ENCODE results near the gene RGCC.
A peak's percentile ranks its signal among the peaks of the same experiment; 100 is the strongest.
"Not testable (repeated sequence)": the region's sequence is repeated elsewhere in the genome, so short reads cannot be mapped to it uniquely, and the experiment has no call there.

Gene RGCC

DNA sequence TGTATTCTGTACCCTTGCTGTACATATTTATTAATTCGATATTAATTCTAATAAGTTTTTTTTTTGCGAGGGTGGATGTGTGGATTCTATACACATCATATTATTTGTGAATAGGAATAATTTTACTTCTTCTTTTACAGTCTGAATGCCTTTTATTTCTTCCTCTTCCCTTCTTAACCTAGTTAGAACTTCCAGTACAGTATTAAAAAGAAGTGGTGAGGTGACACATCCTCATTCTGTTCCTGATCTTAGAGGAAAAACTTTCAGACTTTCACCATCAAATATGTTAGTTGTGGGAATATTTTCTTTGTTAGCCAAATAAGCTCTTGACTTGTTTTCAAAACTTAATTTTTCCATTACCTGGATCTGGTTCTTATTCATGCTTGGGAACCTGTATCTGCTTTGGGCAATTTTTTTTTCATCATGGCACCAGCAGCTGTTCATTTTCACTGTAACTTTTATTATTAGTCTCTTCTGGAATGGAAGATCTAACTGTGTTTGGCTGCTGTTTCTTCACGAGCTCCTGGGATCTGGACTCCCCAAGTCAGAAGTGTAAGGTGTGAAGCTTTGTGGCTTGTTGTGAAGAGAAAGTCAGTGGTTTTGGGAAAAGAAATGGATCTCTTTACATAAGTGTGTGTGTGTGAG is 33.1 kb downstream of the RGCC start:
- DNase-seq (ENCODE audit: low spot score): no peak

DNA sequence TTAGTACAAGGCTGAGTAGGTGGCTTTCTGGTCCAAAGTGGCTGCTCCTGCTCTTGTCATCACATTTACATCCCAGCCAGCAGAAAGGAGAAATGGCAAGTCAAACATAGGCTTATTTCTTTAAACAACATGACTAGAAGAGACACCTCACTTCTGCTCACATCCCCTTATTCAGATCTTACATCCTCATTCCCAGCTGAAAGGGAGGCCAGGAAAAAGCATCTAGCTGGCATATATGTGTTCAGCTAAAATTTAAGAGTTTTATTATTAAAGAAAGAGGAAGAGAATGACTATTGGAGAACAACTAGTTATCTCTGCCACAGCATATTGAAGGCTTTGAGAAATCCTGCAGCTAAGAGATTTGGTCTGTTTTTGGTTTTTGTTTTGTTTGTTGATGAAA is 34.1 kb downstream of the RGCC start:
- DNase-seq (ENCODE audit: low spot score): no peak

DNA sequence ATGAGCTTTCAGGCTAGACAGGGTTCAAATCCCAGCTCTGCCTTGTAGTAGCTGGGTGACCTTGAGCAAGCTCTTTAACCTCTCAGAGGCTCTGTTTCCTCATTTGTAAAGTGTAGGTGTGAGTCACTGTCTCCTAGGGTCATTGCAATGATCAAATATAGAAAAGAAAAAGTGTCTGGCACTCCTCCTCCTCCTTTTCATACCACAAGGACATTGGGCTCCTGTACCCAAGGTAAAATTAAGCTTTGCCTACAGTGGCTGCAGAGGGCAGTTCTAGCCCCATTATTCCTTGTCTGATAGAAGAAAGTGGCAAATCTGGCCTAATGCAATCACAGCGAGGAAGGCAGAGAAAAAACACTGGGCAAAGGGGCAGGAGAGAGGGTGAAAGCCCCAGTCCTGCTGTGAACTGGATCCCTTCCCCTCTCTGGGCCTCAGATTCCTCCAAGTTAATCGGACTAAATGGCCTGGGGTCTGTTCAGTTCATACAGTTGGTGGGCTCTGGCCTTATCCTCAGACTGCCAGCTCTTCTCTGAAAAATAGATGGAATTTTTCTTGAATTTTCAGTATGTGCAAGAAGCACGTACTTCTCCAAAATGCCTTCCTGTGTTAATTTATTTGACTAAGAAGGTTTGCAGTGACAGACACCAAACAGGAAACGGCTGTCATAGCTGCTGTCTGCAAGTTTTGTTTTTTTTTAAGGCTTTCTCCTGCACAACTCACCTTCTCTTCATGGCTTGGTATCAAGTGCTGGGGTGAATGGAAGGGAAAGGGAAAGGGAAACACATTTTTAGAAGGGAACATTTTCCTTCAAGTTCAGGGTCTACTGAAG is 35.3 kb downstream of the RGCC start:
- peak; percentile 71 for DNase-seq (ENCODE audit: low spot score)

DNA sequence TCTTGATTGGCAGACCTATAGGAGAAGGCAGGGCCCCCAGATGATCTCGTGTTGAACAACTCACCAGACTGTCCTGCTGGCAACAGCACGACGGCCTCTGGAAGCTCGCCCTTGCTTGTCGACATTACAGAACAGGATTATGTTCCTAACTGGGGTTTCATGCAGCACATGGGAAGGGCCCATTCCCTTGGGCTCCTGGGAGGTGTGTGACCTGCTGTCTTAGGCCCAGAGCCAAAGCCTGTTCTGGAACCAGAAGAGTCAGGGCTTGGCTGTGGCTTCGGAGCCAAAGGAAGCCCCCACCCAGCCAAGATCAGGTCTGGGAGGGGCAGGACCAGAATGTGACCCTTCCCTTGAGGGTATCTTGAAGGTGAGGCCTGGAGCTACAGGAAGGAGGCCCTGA is 36.9 kb downstream of the RGCC start:
- no peak for DNase-seq (ENCODE audit: low spot score)

DNA sequence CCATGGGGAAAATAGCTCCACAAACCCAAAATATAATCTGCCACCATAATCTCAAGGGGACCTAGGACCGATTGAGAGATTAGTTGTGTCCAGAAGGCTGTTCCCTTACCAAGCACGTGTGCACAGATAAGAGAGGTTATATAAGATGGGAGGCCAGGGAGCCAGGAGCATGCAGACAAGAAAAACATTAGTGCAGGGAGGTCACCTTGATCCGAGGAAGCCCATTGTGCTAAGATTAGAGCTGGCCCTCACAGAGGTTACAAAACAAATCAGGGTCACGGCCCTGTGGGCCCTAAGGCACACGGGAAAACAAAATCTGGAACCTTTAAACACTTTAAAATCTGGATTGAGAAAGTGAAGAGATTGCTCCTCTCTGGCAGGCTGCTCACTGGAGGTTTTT is 37.7 kb downstream of the RGCC start:
- DNase-seq (ENCODE audit: low spot score): no peak

DNA sequence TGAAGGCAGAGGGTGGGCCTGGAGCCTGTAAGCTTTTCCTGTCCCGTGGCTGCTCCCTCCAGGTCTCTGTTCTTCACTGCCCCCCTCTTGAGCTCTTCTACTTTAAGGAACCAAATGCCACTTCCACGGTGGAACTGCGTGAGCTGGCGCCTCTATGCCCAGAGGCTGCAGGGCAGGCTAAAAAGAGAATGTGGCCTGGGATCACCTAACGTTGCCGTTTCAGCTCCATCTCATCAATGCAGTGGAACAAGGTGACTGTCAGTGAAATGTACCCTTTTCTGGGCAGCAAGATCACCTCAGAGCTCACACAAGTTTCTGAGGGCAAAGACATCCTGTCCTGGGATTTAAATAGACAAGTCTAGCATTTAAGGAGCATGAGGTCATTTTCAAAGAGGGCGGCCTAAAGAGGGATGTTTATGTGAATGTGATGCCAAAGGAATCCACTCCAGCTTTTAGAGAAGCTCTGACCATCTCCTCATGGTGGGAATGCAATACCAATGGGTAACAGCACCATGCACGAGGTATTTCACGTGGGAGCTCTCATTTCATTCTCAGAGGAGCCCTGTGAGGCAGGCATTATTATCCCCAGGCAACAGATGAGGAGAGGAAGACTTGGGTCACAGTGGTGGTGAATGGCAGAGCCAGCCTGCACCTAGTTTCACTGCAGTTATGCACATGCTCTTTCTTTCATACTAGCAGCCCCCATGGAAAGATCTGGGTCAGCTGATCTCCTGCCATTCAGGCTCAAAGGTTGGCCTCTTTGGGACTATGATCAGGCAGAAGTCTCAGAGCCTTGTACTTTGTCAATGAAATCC is 39.3 kb downstream of the RGCC start:
- no peak for DNase-seq (ENCODE audit: low spot score)

DNA sequence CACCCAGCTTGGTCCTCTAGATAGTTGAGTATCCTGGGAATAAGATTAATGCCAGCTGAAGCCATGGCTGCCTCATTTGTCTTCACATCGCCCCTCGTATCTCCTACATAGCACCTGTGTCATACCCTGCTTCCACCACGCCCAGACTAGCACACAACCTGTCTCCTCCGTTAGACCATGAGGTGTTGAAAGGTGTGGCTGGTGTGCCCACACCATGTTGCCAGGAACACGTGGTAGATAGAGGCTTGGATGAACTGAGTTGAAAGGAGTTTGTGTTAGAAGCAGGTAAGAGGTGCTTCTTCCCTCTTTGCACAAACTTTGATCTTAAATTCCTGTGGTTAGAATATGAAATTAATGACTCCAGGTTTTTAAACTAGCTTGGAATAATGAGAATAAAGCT is 40.1 kb downstream of the RGCC start:
- no peak for DNase-seq (ENCODE audit: low spot score)

DNA sequence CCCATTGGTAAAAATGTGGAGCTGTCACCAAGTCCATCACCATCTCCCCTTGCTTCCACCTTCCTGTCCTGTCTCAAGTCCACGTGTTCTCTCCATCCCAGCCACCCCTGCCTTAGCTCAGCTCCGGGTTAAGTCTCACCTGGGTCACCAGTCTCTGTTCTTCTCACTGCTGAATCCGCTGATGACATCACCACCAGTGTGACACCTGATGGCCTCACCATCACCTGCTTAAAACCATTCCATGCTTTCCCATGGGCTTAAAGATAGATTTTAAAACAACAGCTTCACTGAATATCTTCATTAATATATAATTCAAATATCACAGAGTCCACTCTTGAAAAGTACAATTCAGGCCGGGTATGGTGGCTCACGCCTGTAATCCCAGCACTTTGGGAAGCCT is 42.1 kb downstream of the RGCC start:
- no peak for DNase-seq (ENCODE audit: low spot score)

DNA sequence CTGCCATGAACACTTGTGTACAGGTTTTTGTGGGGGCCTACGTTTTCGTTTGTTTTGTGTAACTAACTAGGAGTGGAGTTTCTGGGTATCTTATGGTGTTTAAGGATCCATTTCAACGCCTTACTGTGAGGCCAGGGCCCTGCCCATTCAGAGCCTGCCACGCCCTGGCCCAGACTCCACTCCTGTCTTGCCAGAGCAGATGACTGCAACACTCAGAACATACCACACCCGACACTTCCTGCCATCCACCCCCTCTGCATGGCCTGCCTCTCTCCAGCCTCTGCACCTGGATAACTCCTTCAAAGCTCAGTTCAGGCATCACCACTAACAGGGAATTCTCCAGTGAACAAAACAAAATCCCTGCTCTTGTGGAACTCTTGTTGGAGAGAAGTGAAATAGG is 43.2 kb downstream of the RGCC start:
- peak; percentile 50 for DNase-seq (ENCODE audit: low spot score)

DNA sequence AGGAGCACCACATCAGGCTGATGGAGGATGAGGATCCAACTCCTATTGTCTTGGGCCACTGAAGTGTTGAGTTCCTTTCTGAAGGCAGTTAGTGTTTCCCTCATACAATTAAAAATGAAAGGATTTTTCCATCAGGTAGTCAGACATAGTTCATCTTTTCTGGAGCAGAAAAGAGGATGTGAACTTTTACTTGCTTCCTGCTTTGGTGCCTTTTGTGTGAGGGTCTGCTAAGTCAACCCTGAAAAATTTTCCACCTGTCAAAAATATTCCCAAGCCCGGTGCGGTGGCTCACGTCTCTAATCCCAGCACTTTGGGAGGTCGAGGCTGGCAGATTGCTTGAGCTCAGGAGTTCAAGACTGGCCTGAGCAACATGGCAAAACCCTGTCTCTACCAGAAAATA is 43.9 kb downstream of the RGCC start:
- DNase-seq (ENCODE audit: low spot score): no peak

DNA sequence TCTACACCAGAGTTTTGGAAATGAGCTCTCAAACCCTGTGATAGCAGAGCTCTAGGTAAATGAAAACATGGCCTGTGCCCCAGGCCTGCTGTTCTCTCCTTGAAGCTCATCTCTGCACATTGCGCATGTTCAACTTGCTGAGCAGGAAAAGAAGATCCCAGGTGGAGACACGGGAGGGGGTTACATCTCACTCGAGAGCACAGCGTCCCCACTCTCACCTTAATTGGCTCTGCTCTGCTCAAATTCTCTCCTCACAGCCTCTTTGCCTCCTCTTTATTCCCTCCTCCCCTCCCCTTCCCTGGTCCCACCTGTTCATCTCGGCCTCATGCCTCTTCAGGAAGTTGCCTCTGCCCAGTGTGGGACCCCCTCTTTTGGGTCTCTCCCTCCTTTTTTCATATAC is 44.7 kb downstream of the RGCC start:
- DNase-seq (ENCODE audit: low spot score): no peak

DNA sequence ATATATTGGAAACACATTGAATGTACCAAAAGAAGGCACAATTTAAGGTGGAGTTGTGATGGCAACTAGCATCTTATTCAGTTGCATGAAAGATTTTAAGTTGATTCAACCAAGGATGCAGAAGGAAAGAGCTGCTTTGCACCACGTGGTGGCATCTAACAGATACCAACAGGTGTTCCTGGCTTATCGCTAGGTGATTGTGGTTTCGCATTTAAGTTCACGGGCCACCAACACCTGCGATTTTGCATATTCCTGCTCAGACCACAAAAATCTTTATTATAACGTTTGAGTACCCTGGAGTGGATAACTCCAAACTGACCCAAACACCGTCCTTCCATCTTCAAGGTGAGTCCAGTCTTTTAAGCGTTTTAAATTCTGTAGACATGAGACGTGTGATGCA is 45.3 kb downstream of the RGCC start:
- peak; percentile 40 for DNase-seq (ENCODE audit: low spot score)

DNA sequence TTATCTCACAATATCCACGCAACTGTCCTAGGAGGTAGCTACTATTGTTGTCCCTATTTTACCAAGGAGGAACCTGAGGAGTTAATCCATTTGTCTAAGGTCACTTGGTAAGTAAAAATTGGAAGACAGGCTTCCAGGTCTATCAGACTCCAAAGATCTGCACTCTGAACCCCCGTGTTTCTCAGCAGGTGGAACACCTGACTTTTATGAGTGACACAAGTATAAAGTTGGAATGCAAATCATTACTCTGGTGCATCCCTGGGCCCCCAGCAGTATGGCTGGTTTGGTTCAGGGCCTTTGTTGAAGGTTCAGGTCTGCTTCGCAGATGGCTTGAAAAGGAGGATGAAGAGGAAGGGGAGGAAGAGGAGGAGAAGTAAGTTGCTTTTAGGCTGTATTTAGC is 46.0 kb downstream of the RGCC start:
- no peak for DNase-seq (ENCODE audit: low spot score)

DNA sequence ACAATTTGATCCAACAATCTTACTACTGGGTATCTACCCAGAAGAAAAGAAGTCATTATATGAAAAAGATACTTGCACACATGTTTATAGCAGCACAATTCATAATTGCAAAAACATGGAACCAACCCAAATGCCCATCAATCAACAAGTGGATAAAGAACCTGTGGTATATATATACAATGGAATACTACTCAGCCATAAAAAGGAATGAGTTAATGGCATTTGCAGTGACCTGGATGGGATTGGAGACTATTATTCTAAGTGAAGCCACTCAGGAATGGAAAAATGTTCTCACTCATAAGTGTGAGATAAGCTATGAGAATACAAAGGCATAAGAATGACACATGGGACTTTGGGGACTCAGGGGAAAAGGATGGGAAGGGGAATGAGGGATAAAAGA is 47.3 kb downstream of the RGCC start:
- not testable (repeated sequence) for DNase-seq (ENCODE audit: low spot score)

DNA sequence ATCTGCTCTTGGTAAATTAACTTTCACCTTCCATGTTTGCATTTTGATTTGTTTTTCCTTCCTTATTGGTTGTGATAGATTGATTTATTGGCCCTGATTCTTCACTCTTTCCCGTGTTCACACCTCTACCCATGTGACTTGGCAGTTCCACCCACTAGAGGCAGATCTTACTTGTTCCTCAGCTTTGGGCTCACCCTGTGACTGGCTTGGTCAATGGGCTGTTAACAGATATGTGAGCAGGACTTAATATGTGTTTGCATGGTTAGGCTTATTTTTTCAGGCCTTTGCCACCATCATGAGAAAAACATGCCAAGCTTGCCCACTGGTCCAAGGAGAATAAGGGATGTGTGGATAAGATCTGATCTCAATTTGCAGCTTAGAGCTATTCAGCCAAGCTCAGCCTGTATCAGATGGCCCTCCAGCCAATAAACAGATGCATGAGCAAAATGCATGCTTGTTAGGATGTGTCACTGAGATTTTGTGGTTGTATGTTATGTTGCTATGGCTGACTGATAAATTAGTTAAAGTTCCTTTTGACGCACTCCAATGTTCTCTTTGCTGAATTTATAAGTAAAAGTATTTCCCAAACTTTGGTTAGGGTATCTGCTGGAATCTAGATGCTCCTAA is 48.0 kb downstream of the RGCC start:
- no peak for DNase-seq (ENCODE audit: low spot score)

DNA sequence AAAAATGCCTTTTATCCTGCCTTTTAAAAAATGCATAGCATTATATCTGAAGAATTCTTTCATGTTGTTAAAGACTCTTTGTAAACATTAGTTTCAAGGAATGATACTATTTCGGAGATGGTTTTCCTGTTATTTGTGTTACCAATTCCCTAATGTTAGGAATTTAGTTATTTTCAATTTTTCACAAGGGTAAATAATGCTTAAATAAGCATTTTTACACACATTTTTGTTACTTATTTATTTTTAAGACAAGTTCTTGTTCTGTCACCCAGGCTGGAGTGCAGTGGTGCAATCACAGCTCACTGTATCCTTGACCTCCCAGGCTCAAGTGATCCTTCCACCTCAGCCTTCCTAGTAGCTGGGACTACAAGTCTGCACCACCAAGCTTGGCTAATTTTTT is 49.0 kb downstream of the RGCC start:
- DNase-seq (ENCODE audit: low spot score): no peak

DNA sequence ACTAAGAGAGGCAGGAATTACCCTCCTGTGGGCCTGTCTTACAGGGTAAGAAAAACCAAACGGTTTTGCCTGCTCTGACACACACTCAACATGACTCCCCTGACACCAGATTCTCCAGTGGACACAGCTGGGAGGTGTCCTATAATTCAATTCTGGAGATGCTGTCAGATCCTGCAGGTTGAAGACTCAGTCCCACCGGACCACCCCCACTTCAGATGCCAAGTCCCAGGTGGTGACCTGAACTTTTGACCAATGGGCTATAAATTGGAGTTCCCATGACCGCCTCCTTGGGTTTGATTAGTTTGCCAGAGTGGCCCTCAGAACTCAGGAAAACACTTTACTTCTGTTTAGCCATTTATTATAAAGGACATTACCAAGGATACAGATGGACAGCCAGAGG is 52.6 kb downstream of the RGCC start:
- DNase-seq (ENCODE audit: low spot score): no peak

DNA sequence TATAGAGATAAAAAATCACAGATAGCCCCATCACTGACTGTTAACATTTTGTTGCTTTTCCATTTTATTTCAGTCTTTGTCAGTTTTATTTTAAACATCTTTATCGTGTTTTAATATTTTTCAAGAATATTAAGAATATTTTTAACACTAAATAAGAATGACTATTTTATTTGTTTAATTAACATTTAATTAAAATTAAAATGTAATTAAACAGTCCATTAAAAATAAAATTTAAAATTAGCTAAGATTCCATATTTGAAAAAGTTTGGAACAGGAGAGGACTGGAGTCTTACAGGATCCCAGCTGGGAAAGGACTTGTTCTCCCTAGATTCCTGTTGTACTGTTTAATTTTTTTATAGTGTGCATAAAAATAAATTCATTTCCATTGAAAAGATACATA is 54.5 kb downstream of the RGCC start:
- no peak for DNase-seq (ENCODE audit: low spot score)

DNA sequence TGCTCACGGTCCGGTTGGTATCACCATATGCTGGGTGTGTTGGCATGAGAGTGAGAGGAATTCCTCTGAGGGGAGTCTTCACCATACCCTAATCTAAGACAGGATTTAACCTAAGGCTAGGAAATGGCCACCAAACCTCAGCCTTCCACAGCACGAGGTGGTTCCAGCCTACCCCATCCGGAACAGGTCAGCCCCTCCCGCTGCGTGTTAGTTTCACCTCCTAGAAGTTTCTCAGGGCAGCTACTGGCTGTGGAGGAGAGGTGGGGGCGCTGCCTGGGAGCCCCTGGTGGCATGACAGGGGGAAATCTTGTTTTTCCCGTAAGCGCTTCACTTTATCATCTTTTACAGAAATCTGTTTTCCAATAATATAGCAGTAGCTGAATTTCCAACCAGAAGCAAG is 55.1 kb downstream of the RGCC start:
- no peak for DNase-seq (ENCODE audit: low spot score)

DNA sequence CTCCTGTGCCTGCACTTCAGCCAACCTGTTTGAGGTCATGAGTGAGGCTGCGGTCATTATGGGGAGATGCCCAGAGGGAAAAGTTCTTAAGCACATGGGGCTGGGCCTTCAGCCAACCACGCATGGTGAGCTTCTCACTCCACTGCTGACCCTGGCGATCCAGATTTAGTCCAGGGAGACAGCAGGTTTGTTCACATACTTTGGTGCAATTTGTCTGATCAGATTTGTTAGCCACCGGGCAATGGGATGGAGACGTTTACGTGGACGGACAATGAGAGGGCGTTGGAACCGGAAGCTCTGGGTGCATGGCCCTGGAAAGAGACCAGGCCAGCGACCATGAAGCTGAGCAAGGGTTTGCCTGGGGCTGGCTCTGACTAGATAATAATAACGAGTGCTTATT is 56.2 kb downstream of the RGCC start:
- no peak for DNase-seq (ENCODE audit: low spot score)

DNA sequence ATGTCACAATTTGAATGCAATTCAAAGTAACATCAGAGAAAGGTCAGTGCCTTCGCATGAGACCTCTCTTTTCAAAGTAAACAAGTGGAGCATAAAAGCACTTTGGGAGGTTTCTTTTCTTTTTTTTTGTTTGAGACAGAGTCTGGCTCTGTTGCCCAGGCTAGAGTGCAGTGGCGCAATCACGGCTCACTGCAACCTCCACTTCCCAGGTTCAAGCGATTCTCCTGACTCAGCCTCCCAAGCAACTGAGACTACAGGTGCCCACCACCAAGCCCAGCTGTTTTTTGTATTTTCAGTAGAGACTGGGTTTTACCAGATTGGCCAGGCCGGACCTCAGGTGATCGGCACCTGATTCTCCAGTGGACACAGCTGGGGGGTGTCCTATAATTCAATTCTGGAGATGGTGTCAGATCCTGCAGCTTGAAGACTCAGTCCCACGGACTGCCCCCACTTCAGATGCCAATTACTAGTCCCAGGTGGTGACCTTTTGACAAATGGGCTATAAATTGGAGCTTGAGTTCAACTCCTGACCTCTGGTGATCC is 57.6 kb downstream of the RGCC start:
- DNase-seq (ENCODE audit: low spot score): no peak

DNA sequence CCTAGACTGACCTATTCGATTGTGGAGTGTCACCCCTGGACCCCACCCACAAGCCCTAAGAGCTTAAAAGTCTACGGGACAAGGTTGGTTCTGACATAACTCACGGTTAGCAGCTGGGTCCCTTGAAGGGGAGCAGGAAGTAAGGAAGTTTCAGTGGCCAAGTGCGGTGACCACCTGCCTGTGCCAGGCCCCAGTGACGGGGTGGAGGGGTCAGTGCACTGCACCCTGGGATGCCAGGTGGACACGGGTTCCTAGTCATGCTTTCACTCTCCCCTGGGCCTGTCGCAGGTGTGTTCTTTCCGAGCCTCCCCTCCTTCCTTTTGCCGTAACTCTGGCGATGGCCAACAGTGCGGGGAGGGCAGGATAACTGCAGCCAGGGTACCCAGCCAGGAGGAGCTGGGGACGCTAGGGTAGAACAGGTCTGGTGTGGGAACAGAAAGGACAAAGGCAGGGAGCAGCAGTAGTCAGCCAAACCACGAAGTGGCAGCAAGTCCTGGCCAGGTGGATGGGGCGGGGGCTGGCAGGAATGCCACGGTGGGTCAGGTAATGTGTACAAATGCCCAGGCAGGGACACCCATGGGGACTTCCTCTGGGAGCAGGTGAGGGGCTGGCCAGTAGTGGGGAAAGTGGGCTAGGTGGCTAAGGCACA is 58.3 kb downstream of the RGCC start:
- no peak for DNase-seq (ENCODE audit: low spot score)

All from CD4-positive, alpha-beta T cell treated with Interleukin-2 at 100 ng/mL for 4 hours (primary cell).